ENCODE measurements around the gene CNKSR1. TPM values are rescaled to one million over a fixed set of nuclear protein-coding genes. Genes with fewer than 3 reads are reported as not detected.

Gene CNKSR1
- total and polyA plus RNA-seq, 2 donors (not counting 1 experiment from before 2014, with no cell fraction given) = 3.7 to 5.8 TPM

GRCh38 chr1:26153966-26154532, 23.2 kb upstream of the CNKSR1 start:
- no peak overlapping the region for H3K9ac ChIP-seq (ENCODE audit: low read length)
- no peak overlapping the region for H2AFZ ChIP-seq (ENCODE audit: insufficient read depth, low read depth, low read length, poor library complexity, severe bottlenecking)
- ATAC-seq (ENCODE audit: low read depth) (no peak), DNase-seq (no peak)
- H3K27ac ChIP-seq (ENCODE audit: low read length in 2 of 2) = no peak overlapping the region
- Mint-ChIP-seq H3K27me3 (peaks cover 47% of the 10 kb centered on the region), H3K27ac (no peak overlapping the region), H3K9me3 (ENCODE audit: insufficient read depth) (no peaks in the 10 kb centered on the region), H3K4me3 (no peak overlapping the region), H3K4me1 (peaks cover 2% of the 10 kb centered on the region)
- ChIA-PET CTCF (interaction anchor here (0.6 to 4.3 kb wide), 2 partner anchors 9 to 51 kb away, joined by 4 to 31 read pairs; no protein-coding TSS in a partner anchor), POLR2A (no interaction called here)
- no peaks in the 10 kb centered on the region for H3K79me2 ChIP-seq (ENCODE audit: control insufficient read depth, insufficient read depth, low read length)
- WGBS (ENCODE audit: insufficient coverage) = 84% methylated on average over 2 of the region's 5 CpGs
- no peak overlapping the region for H3K4me2 ChIP-seq (replicated peaks; ENCODE audit: low read depth, low read length, poor library complexity, severe bottlenecking)
- no peaks in the 10 kb centered on the region for H4K20me1 ChIP-seq (ENCODE audit: control insufficient read depth, insufficient read depth, low read length, poor library complexity, severe bottlenecking)
- no peaks in the 10 kb centered on the region for H3K36me3 ChIP-seq (replicated peaks in 1 of 2; ENCODE audit: control extremely low read depth in 1 of 2, control insufficient read depth in 1 of 2, extremely low read depth in 1 of 2, insufficient read depth in 2 of 2, low read length in 1 of 2)
- peaks cover 7 to 8% of the 10 kb centered on the region in 2 donors for H3K4me1 ChIP-seq (ENCODE audit: control insufficient read depth in 2 of 2, insufficient read depth in 2 of 2, low read length in 2 of 2)
- intact Hi-C loops (cut with micrococcal nuclease) = no loop called here
- H3K4me3 ChIP-seq (ENCODE audit: control extremely low read depth in 1 of 5, extremely low read depth in 1 of 5, insufficient read depth in 1 of 5, low read depth in 2 of 5, low read length in 4 of 5) = no peak overlapping the region
- TF ChIP-seq EZH2 (IDR thresholded peaks at IDR 0.05; ENCODE audit: borderline replicate concordance, insufficient read depth, low read depth, low read length, poor library complexity, severe bottlenecking) (no peak), CTCF (IDR thresholded peaks at IDR 0.05) (no peak)
- peaks cover 0 to 44% (median 12%) of the 10 kb centered on the region in 4 experiments for H3K27me3 ChIP-seq (replicated peaks in 1 of 4; ENCODE audit: control extremely low read depth in 1 of 4, control insufficient read depth in 3 of 4, insufficient read depth in 4 of 4, low read length in 3 of 4)
- H3K9me3 ChIP-seq (ENCODE audit: control extremely low read depth in 1 of 3, control insufficient read depth in 2 of 3, insufficient read depth in 1 of 3, low read length in 2 of 3) = no peaks in the 10 kb centered on the region

- Mint-ChIP-seq H3K4me1 (peaks cover 2% of the 10 kb centered on the region), H3K27me3 (peaks cover 48% of the 10 kb centered on the region), H3K4me3 (no peak overlapping the region), H3K9me3 (ENCODE audit: insufficient read depth) (no peaks in the 10 kb centered on the region), H3K27ac (no peak overlapping the region)
- Histone ChIP-seq H3K27me3 (replicated peaks in 1 of 4; ENCODE audit: control extremely low read depth in 1 of 4, control insufficient read depth in 3 of 4, insufficient read depth in 4 of 4, low read length in 3 of 4) (peaks cover 0 to 46% (median 12%) of the 10 kb centered on the region in 4 experiments), H3K9me3 (ENCODE audit: control extremely low read depth in 1 of 3, control insufficient read depth in 2 of 3, insufficient read depth in 1 of 3, low read length in 2 of 3) (no peaks in the 10 kb centered on the region), H3K4me2 (replicated peaks; ENCODE audit: low read depth, low read length, poor library complexity, severe bottlenecking) (no peak overlapping the region), H2AFZ (ENCODE audit: insufficient read depth, low read depth, low read length, poor library complexity, severe bottlenecking) (no peak overlapping the region), H3K36me3 (replicated peaks in 1 of 2; ENCODE audit: control extremely low read depth in 1 of 2, control insufficient read depth in 1 of 2, extremely low read depth in 1 of 2, insufficient read depth in 2 of 2, low read length in 1 of 2) (no peaks in the 10 kb centered on the region), H3K9ac (ENCODE audit: low read length) (no peak overlapping the region), H4K20me1 (ENCODE audit: control insufficient read depth, insufficient read depth, low read length, poor library complexity, severe bottlenecking) (no peaks in the 10 kb centered on the region), H3K27ac (ENCODE audit: low read length in 2 of 2) (no peak overlapping the region), H3K79me2 (ENCODE audit: control insufficient read depth, insufficient read depth, low read length) (no peaks in the 10 kb centered on the region), H3K4me3 (ENCODE audit: control extremely low read depth in 1 of 5, extremely low read depth in 1 of 5, insufficient read depth in 1 of 5, low read depth in 2 of 5, low read length in 4 of 5) (no peak overlapping the region), H3K4me1 (ENCODE audit: control insufficient read depth in 2 of 2, insufficient read depth in 2 of 2, low read length in 2 of 2) (peaks cover 7 to 8% of the 10 kb centered on the region in 2 donors)
- intact Hi-C loops (cut with micrococcal nuclease) = no loop called here
- WGBS (ENCODE audit: insufficient coverage) = 65% methylated on average over 7 of the region's 9 CpGs
- TF ChIP-seq CTCF (IDR thresholded peaks at IDR 0.05) (no peak), EZH2 (IDR thresholded peaks at IDR 0.05; ENCODE audit: borderline replicate concordance, insufficient read depth, low read depth, low read length, poor library complexity, severe bottlenecking) (no peak)
- ATAC-seq (ENCODE audit: low read depth) (no peak), DNase-seq (no peak)
- CTCF ChIA-PET = interaction anchor here (1.4 to 4.3 kb wide), 3 partner anchors 10 to 50 kb away, joined by 4 to 31 read pairs (median 10); partner anchors contain the start of genes C1orf232 and ZNF593
- POLR2A ChIA-PET = no interaction called here
Observed at GRCh38 chr1:26154750-26155149, 22.5 kb upstream of the CNKSR1 start.

Data from B cell (primary cell).